ENCODE measurements around the gene TBC1D3E. TPM values are rescaled to one million over a fixed set of nuclear protein-coding genes. Genes with fewer than 3 reads are reported as not detected.
"Not testable (repeated sequence)": the region's sequence is repeated elsewhere in the genome, so short reads cannot be mapped to it uniquely, and the experiment has no call there.

TBC1D3E gene
- total RNA-seq (2014; rRNA removed; shearing (Covaris generic)) = not detected in 2 replicates
- not detected in 2 replicates for polyA plus RNA-seq (2015; cell fraction: cytosol; rRNA removed)
- polyA plus RNA-seq (2015; cell fraction: nucleus; rRNA removed) = not detected in 2 replicates

GRCh38 chr17:38127651-38128050 lies at the start of gene TBC1D3E:
Gene TBC1D3E, plus strand, starts transcription at chr17:38127951. Its CDS starts 1,545 bp downstream, at chr17:38129496.
- in situ Hi-C loops (cut with HindIII; ENCODE audit: low pct_unique_long_range_greater_than_20kb, low sequenced_read_pairs) = not testable (repeated sequence)

GRCh38 chr17:38087344-38087743 lies 40.4 kb upstream of the TBC1D3E start:
- DNase-seq (ENCODE audit: low read depth, low spot score); in situ Hi-C loops (cut with HindIII; ENCODE audit: low pct_unique_long_range_greater_than_20kb, low sequenced_read_pairs): not testable (repeated sequence)

More at GRCh38 chr17:38127651-38128050, at the start of gene TBC1D3E:
- not testable (repeated sequence) for DNase-seq (ENCODE audit: low read depth, low spot score)

GRCh38 chr17:38088120-38088519 lies 39.6 kb upstream of the TBC1D3E start:
- in situ Hi-C loops (cut with HindIII; ENCODE audit: low pct_unique_long_range_greater_than_20kb, low sequenced_read_pairs); DNase-seq (ENCODE audit: low read depth, low spot score): not testable (repeated sequence)

GRCh38 chr17:38094059-38094694 lies 33.6 kb upstream of the TBC1D3E start:
- DNase-seq (ENCODE audit: low read depth, low spot score); in situ Hi-C loops (cut with HindIII; ENCODE audit: low pct_unique_long_range_greater_than_20kb, low sequenced_read_pairs): not testable (repeated sequence)

- in situ Hi-C loops (cut with HindIII; ENCODE audit: low pct_unique_long_range_greater_than_20kb, low sequenced_read_pairs) = not testable (repeated sequence)
These were observed 28.5 kb upstream of the TBC1D3E start for GRCh38 chr17:38099262-38099661.

GRCh38 chr17:38119829-38120228 lies 7.9 kb upstream of the TBC1D3E start:
- DNase-seq (ENCODE audit: low read depth, low spot score); in situ Hi-C loops (cut with HindIII; ENCODE audit: low pct_unique_long_range_greater_than_20kb, low sequenced_read_pairs): not testable (repeated sequence)

More at GRCh38 chr17:38099262-38099661, 28.5 kb upstream of the TBC1D3E start:
- DNase-seq (ENCODE audit: low read depth, low spot score) = not testable (repeated sequence)

- DNase-seq (ENCODE audit: low read depth, low spot score); in situ Hi-C loops (cut with HindIII; ENCODE audit: low pct_unique_long_range_greater_than_20kb, low sequenced_read_pairs): not testable (repeated sequence)
These were observed 7.1 kb downstream of the TBC1D3E start for GRCh38 chr17:38134860-38135259.

Small RNAs within 50 kb of the gene (small RNA-seq; reads per million reads assigned to genes)
- 0 reads per million in 2 experiments for gene RF00019
- 0 reads per million in 2 experiments for gene RNA5SP526

Other genes with a start within 250 kb of the TBC1D3E start
- not detected in 2 replicates for gene TBC1D3K, start 203.5 kb upstream of the TBC1D3E start, total RNA-seq (2014; rRNA removed; shearing (Covaris generic))
- 1.9 and 2.0 TPM in 2 replicates for gene TBC1D3L, start 138.9 kb upstream of the TBC1D3E start, total RNA-seq (2014; rRNA removed; shearing (Covaris generic))
- 0.08 TPM in 1 of 2 replicates, not detected in the other for gene TBC1D3D, start 124.0 kb upstream of the TBC1D3E start, total RNA-seq (2014; rRNA removed; shearing (Covaris generic))
- gene TBC1D3C, start 59.3 kb upstream of the TBC1D3E start, total RNA-seq (2014; rRNA removed; shearing (Covaris generic)) = not detected in 2 replicates
- gene TBC1D3, start 64.6 kb downstream of the TBC1D3E start, total RNA-seq (2014; rRNA removed; shearing (Covaris generic)) = not detected in 2 replicates
- gene MRPL45, start 169.2 kb downstream of the TBC1D3E start, total RNA-seq (2014; rRNA removed; shearing (Covaris generic)) = 75.9 and 80.0 TPM in 2 replicates
- gene GPR179, start 216.0 kb downstream of the TBC1D3E start, total RNA-seq (2014; rRNA removed; shearing (Covaris generic)) = 0.05 and 0.11 TPM in 2 replicates
- 17.3 and 21.3 TPM in 2 replicates for gene SOCS7, start 223.9 kb downstream of the TBC1D3E start, total RNA-seq (2014; rRNA removed; shearing (Covaris generic))